Panc1 (cell line): ENCODE measurements around the gene PTGR3. TPM values are rescaled to one million over a fixed set of nuclear protein-coding genes. Genes with fewer than 3 reads are reported as not detected.

Experiments used
- ATAC-seq: fragments of 200-7000 bp; cut with Tn5 transposase; 2 replicates; pipeline ENCODE4 v1.9.1; 2020; ENCODE audit warnings: mild to moderate bottlenecking, moderate library complexity
- BruUV-seq: library from RNA; stranded (reverse); fragments of 400-500 nt; replicated peaks from 2 replicates; lab custom pipeline; 2021; lab: Mats Ljungman, UMichigan
- CTCF ChIA-PET: fragments of 300-600 bp; sonication (Branson Sonifier 250); formaldehyde crosslinking; loops from one replicate; lab custom pipeline; 2022; ENCODE audit warnings: antibody characterized with exemption; lab: Charles Lee
- POLR2A ChIA-PET: fragments of 300-600 bp; sonication (Branson Sonifier 250); formaldehyde crosslinking; loops from one replicate; lab custom pipeline; 2022; ENCODE audit warnings: antibody characterized with exemption; lab: Charles Lee
- DNase-seq: peaks from one replicate; pipeline ENCODE4 v3.0.0-alpha.2; 2010; ENCODE audit warnings: low read depth, low spot score
- H3K27ac ChIP-seq: 2 replicates; pipeline ENCODE4 v1.5.1; 2011; ENCODE audit warnings: mild to moderate bottlenecking, low read length, inconsistent platforms
- H3K27me3 ChIP-seq: fragments of 200-500 bp; sonication (Bioruptor generic); 2 replicates; pipeline ENCODE4 v1.6.0; 2014; ENCODE audit warnings: low read length, inconsistent platforms; ENCODE audit not compliant: control insufficient read depth, insufficient read depth
- H3K36me3 ChIP-seq: fragments of 200-500 bp; sonication (Bioruptor generic); 2 replicates; pipeline ENCODE4 v1.5.1; 2014; ENCODE audit warnings: inconsistent platforms, mild to moderate bottlenecking, low read length, moderate library complexity; ENCODE audit not compliant: control insufficient read depth, insufficient read depth
- H3K4me1 ChIP-seq: 2 replicates; pipeline ENCODE4 v1.5.1; 2011; ENCODE audit warnings: inconsistent platforms, mild to moderate bottlenecking, low read length, moderate library complexity; ENCODE audit not compliant: control insufficient read depth, insufficient read depth
- H3K4me3 ChIP-seq, 2 experiments: 2 replicates each; pipeline ENCODE4 v1.5.1; 2011 to 2012; ENCODE audit warnings: low read depth in 2 of 2, low read length in 2 of 2, mild to moderate bottlenecking in 2 of 2, inconsistent platforms in 1 of 2, moderate library complexity in 1 of 2
- H3K9me3 ChIP-seq: fragments of 200-500 bp; sonication (Bioruptor generic); 2 replicates; pipeline ENCODE4 v1.5.1; 2014; ENCODE audit warnings: low read depth, mild to moderate bottlenecking, inconsistent platforms, low read length, moderate library complexity; ENCODE audit not compliant: control insufficient read depth, insufficient read depth
- POLR2AphosphoS5 ChIP-seq: IDR thresholded peaks from 2 replicates; pipeline ENCODE4 v1.6.1; 2012; ENCODE audit warnings: mild to moderate bottlenecking, low read depth, low read length, moderate library complexity
- SIN3A ChIP-seq: IDR thresholded peaks from 2 replicates; pipeline ENCODE4 v1.6.1; 2012; ENCODE audit warnings: low read depth, mild to moderate bottlenecking, low read length, moderate library complexity, borderline replicate concordance; ENCODE audit not compliant: insufficient read depth
- TCF7L2 ChIP-seq: IDR thresholded peaks from 2 replicates; pipeline ENCODE4 v1.6.1; 2011; ENCODE audit warnings: mild to moderate bottlenecking, low read depth, low read length, inconsistent platforms
- in situ Hi-C: cut with HindIII; loops from 2 replicates; pipeline ENCODE4 v1.10.0; 2016; ENCODE audit warnings: low sequenced_read_pairs, low pct_unique_long_range_greater_than_20kb
- intact Hi-C: fragments of 100-400 bp; cut with micrococcal nuclease; formaldehyde crosslinking; loops from one replicate; pipeline ENCODE4 v1.10.0; 2022; ENCODE audit not compliant: unreplicated experiment
- total RNA-seq: library from RNA; stranded (reverse); gene quantifications from one replicate; pipeline ENCODE4 v1.2.1, GENCODE V29; 2021; ENCODE audit not compliant: unreplicated experiment
- TF ChIP-seq, protein P1 (sequence below), 2 experiments: IDR thresholded peaks; 2 replicates each; pipeline ENCODE4 v1.6.1; 2011 to 2012; ENCODE audit warnings: low read depth in 2 of 2, control low read depth in 1 of 2, low read length in 1 of 2, mild to moderate bottlenecking in 1 of 2, moderate library complexity in 1 of 2; ENCODE audit not compliant: insufficient read depth in 1 of 2
- TF ChIP-seq, protein P2 (sequence below): fragments of 450-650 bp; IDR thresholded peaks from 2 replicates; pipeline ENCODE4 v1.5.1; 2017; ENCODE audit warnings: mild to moderate bottlenecking

Gene PTGR3
- total RNA-seq, 1 experiment from 2014 or later = 45.0 TPM

DNA sequence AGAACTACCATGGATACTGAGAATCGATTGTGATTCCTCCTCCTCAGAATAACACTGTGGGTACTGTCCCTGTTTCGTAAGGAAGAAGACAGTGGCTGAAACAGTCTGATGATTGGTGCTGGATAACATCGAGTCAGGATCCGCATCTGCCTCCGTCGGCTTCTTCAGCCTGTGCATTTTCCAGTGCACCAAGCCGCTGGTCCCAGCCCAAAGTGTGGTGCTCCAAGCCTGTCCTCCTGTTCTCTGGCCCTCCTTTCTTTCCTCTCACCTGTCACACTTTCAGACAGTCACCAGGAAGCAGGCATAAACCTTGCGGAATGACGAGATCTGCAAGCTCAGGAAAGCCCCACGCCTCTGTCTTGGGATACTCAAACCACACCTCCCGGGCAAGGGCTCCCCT, 30.6 kb downstream of the PTGR3 start:
- no peak overlapping the region for H3K27ac ChIP-seq
- no TSS peak for BruUV-seq
- no peak for ATAC-seq
- no peak for DNase-seq
- no peaks in the 10 kb centered on the region for H3K36me3 ChIP-seq
- H3K9me3 ChIP-seq = no peaks in the 10 kb centered on the region
- intact Hi-C loops (no loop called here), in situ Hi-C loops (no loop called here)
- CTCF ChIA-PET = interaction anchor here (0.6 kb wide), 1 partner anchor 276 kb away, joined by 4 read pairs; no protein-coding TSS in a partner anchor
- TF ChIP-seq POLR2AphosphoS5 (no peak), SIN3A (no peak), TCF7L2 (no peak)
- TF ChIP-seq, protein P1, sequence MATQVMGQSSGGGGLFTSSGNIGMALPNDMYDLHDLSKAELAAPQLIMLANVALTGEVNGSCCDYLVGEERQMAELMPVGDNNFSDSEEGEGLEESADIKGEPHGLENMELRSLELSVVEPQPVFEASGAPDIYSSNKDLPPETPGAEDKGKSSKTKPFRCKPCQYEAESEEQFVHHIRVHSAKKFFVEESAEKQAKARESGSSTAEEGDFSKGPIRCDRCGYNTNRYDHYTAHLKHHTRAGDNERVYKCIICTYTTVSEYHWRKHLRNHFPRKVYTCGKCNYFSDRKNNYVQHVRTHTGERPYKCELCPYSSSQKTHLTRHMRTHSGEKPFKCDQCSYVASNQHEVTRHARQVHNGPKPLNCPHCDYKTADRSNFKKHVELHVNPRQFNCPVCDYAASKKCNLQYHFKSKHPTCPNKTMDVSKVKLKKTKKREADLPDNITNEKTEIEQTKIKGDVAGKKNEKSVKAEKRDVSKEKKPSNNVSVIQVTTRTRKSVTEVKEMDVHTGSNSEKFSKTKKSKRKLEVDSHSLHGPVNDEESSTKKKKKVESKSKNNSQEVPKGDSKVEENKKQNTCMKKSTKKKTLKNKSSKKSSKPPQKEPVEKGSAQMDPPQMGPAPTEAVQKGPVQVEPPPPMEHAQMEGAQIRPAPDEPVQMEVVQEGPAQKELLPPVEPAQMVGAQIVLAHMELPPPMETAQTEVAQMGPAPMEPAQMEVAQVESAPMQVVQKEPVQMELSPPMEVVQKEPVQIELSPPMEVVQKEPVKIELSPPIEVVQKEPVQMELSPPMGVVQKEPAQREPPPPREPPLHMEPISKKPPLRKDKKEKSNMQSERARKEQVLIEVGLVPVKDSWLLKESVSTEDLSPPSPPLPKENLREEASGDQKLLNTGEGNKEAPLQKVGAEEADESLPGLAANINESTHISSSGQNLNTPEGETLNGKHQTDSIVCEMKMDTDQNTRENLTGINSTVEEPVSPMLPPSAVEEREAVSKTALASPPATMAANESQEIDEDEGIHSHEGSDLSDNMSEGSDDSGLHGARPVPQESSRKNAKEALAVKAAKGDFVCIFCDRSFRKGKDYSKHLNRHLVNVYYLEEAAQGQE (IDR thresholded peaks at IDR 0.05; ENCODE audit: insufficient read depth in 1 of 2, low read depth in 2 of 2, low read length in 1 of 2) = no peak
- TF ChIP-seq, protein P2, sequence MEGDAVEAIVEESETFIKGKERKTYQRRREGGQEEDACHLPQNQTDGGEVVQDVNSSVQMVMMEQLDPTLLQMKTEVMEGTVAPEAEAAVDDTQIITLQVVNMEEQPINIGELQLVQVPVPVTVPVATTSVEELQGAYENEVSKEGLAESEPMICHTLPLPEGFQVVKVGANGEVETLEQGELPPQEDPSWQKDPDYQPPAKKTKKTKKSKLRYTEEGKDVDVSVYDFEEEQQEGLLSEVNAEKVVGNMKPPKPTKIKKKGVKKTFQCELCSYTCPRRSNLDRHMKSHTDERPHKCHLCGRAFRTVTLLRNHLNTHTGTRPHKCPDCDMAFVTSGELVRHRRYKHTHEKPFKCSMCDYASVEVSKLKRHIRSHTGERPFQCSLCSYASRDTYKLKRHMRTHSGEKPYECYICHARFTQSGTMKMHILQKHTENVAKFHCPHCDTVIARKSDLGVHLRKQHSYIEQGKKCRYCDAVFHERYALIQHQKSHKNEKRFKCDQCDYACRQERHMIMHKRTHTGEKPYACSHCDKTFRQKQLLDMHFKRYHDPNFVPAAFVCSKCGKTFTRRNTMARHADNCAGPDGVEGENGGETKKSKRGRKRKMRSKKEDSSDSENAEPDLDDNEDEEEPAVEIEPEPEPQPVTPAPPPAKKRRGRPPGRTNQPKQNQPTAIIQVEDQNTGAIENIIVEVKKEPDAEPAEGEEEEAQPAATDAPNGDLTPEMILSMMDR = no peak
- POLR2A ChIA-PET = no interaction called here
- no peak overlapping the region for H3K4me3 ChIP-seq
- no peaks in the 10 kb centered on the region for H3K4me1 ChIP-seq
- no peaks in the 10 kb centered on the region for H3K27me3 ChIP-seq

DNA sequence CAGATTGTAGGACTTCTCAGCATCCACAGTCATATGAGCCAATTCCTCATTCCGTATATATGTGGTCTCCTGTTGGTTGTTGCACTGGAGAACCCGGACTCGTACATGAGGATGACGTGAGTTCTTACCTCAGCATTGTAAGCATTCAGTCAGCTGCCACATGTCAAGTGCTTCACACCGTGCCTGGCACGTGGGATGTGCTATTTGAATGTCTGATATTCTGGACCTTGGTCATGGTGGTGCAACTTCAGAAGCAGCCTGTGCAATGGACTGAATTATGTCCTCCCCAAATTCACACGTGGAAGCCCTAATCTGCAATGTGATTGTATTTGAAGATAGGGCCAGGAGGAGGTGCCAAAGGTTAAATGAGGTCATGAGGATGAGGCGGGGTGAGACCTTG, 32.1 kb downstream of the PTGR3 start:
- ATAC-seq (no peak), DNase-seq (no peak)
- ChIA-PET POLR2A (no interaction called here), CTCF (no interaction called here)
- Histone ChIP-seq H3K27me3 (no peaks in the 10 kb centered on the region), H3K27ac (no peak overlapping the region), H3K36me3 (no peaks in the 10 kb centered on the region), H3K9me3 (no peaks in the 10 kb centered on the region), H3K4me1 (no peaks in the 10 kb centered on the region), H3K4me3 (no peak overlapping the region)
- TF ChIP-seq, protein P2 = no peak
- no peak for TF ChIP-seq SIN3A
- TF ChIP-seq POLR2AphosphoS5 = no peak
- TF ChIP-seq, protein P1 (IDR thresholded peaks at IDR 0.05; ENCODE audit: insufficient read depth in 1 of 2, low read depth in 2 of 2, low read length in 1 of 2) = no peak
- intact Hi-C loops = no loop called here
- in situ Hi-C loops = no loop called here
- no TSS peak for BruUV-seq
